Stimulated activated CD4-positive, alpha-beta T cell treated with anti-CD3 and anti-CD28 coated beads, Interleukin-4, amount 100 ng/mL, for 4 hours (primary cell): ENCODE results near the gene ARL11.
"Not testable (repeated sequence)": the region's sequence is repeated elsewhere in the genome, so short reads cannot be mapped to it uniquely, and the experiment has no call there.

Source experiments
- DNase-seq, 2 experiments: peaks; one replicate each; pipeline ENCODE4 v3.0.0-alpha.2; 2020

Gene ARL11

GRCh38 chr13:49627831-49628652 is at the start of gene ARL11:
Gene ARL11, plus strand, starts transcription at chr13:49628507. Its CDS starts 1,941 bp downstream, at chr13:49630448.
- peak; percentile 45 to 50 for DNase-seq

DNA sequence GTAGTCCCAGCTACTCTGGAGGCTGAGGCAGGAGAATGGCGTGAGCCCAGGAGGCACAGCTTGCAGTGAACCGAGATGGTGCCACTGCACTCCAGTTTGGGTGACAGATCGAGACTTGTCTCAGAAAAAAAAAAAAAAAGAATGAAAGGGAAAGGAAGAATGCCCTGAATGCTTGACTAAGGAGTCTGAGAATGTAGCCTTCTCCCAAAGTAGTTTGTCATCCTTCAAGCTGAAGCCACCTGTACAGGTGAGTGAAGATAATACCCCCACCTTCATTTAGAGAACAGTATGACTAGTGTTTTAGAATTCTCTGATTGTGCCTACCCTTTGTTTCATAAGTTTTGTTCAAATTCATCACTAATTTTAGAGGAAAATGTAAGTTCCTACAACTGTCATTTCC is 48.8 kb upstream of the ARL11 start:
- DNase-seq = no peak

DNA sequence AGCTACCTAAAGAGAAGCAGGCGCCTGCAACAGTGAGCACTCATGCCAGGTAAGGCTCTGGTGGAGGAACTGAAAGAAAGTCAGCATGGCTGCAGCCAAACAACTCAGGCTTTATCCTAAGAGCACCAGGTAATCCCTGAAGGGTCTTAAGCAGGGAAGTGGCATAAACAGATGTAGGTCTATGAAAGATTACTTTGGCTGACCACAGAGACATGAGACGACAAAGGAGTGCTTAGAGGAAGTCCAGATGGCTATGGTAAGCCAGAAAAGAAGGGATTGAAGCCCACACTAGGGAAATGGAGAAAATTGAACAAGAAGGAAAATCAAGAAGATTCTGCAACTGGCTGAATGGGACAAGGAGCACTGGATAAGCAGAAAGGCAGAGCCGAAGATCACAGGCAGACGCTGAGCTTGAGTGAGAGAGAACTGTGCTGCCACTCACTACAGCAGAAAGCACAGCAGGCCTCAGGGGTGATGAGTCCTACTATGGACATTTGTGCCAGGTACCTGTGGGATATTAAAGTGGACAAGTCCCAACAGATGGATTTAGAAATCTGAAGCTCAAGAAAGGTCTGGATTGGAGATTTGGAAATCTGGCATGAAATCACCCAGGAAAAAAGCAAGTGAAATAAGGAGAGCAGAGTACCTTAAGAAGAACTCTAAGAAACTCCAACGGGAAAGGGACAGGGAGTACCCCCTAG is 47.2 kb upstream of the ARL11 start:
- no peak for DNase-seq

DNA sequence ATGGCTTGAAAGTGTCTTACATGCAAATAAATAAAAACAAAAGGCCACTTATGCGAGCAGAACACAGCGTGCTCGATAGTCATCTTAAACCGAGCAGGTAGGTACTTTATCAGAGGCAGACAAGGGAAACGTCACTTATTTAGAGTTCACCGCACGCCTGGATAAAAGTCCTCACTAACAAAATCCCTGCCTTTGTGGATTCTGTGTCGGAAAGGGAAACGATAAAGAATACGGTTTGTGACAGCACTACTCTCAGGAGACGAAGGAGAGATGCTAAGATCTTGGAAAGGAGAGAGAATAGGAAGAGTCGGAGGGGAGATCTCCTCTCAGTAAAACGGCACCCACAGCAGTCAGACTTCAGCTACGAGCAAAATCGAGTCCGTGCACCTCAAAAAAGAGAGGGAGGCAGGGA is 43.5 kb upstream of the ARL11 start:
- no peak for DNase-seq

- DNase-seq = peak; percentile 57 to 69
Measured at GRCh38 chr13:49585220-49586157, 42.8 kb upstream of the ARL11 start, which contains the start of gene RCBTB1. Gene RCBTB1, minus strand, starts transcription at chr13:49585558. Its CDS starts 18,279 bp downstream, at chr13:49567279.

DNA sequence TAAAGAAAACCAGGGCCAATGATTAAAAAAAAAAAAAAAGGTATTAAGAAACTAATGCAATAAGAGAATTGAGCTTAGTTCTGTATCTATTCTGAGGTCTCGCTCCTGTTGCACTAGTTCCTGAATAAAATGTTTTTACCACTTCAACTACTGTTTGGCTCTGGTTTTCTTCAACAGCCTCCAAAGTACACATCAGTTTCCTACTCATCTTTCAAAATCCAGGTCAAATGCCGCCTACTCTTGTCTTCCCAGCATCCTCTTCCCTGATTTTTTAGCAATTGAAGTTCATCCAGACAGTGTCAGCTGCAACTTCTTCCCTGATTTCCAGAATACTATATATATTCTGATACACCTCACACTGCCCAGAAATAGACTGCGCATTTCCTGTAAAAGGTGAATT is 41.6 kb upstream of the ARL11 start:
- no peak for DNase-seq

- no peak for DNase-seq
Measured at GRCh38 chr13:49587311-49587847, 40.9 kb upstream of the ARL11 start.

DNA sequence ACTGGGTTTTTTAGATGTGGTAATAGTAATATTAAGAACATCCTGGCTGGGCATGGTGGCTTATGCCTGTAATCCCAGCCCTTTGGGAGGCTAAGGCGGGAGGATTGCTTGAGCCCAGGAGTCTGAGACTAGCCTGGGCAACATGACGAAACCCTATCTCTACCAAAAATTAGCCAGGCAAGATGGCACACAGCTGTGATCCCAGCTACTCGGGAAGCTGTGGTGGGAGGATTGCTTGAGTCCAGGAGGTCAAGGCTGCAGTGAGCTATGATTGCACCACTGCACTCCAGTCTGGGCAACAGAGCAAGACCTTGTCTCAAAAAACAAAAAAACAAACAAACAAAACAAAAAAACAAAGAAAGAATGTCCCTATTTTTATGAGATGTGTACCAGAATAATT is 37.6 kb upstream of the ARL11 start:
- DNase-seq = not testable (repeated sequence)

GRCh38 chr13:49593876-49594275 is 34.4 kb upstream of the ARL11 start:
- not testable (repeated sequence) for DNase-seq

DNA sequence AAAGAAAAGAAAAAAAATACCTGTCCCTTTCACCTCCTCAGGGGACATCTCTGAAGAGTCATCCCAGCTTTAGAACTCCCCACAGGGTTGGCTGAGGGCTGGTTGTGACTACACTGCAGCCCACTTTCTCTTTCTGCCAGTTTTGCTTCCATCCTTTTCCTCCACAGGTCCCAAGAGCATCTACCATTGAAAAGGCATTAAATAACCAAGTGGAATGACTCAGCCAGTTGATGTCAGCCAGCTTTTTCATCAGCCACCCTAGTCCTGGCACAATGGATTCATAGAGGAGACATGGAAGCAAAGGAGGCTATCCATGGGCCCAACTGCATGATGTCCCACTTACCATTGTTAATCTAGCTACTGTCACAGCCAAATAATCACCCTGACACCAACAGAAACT is 33.7 kb upstream of the ARL11 start:
- no peak for DNase-seq

GRCh38 chr13:49596221-49596620 is 32.1 kb upstream of the ARL11 start:
- no peak for DNase-seq

- no peak for DNase-seq
Measured at GRCh38 chr13:49597043-49597641, 31.2 kb upstream of the ARL11 start.

- DNase-seq = no peak
Measured at GRCh38 chr13:49602005-49602404, 26.3 kb upstream of the ARL11 start.

GRCh38 chr13:49602615-49603014 is 25.7 kb upstream of the ARL11 start:
- not testable (repeated sequence) for DNase-seq

DNA sequence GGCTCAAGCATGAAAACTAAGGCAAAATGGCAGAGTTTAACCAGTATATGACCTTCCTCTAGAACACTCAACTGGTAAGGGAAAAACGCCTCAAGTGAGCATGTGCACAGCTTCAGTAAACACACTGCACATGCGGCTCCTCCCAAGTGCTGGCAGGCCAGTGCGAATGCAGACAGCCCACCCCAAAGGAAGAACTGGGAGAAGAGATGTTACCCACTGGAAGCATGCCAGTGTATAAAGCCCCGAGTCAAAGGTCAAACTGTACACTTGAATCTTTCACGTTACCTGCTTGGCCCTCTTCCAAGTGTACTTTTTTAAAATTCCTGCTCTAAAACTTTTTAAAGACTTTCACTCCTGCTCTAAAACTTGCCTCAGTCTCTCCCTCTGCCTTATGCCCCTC is 23.7 kb upstream of the ARL11 start:
- DNase-seq = no peak

DNA sequence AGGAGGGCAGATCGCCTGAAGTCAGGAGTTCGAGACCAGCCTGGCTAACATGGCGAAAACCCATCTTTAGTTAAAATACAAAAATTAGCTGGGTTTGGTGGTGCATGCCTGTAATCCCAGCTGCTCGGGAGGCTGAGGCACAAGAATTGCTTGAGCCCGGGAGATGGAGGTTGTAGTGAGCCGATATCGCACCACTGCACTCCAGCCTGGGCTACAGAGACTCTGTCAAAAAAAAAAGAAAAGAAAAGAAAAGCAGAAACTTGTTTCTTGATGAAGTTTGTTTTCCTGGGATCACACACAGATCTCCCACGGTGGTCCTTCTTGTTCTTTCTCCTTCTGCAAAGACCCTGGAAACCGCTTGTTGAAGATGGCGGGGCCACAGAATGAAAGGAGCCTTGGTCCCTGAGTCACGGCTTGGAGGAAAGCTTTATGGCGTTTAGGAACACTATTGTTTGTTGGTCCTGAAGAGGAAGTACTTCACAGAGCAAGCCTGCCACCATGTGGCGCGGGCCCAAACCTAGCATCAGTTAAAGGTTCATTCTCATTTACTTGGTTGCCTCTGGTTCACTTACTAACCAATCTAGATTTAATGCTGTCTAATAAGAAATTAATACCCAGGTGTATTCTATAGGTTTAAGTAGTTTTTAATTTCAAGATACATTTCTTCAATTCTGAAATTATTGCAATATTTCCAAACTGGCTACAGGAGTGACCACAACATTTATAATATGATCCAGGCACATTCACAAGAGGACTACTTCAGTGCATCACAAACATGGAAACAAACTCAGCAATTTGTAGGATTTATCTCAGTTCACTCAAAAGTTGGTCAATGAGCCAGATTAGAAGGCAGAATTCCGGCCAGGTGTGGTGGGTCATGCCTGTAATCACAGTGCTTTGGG is 21.3 kb upstream of the ARL11 start:
- DNase-seq = peak; percentile 76 to 80

- DNase-seq = no peak
Measured at GRCh38 chr13:49607761-49608160, 20.5 kb upstream of the ARL11 start.

DNA sequence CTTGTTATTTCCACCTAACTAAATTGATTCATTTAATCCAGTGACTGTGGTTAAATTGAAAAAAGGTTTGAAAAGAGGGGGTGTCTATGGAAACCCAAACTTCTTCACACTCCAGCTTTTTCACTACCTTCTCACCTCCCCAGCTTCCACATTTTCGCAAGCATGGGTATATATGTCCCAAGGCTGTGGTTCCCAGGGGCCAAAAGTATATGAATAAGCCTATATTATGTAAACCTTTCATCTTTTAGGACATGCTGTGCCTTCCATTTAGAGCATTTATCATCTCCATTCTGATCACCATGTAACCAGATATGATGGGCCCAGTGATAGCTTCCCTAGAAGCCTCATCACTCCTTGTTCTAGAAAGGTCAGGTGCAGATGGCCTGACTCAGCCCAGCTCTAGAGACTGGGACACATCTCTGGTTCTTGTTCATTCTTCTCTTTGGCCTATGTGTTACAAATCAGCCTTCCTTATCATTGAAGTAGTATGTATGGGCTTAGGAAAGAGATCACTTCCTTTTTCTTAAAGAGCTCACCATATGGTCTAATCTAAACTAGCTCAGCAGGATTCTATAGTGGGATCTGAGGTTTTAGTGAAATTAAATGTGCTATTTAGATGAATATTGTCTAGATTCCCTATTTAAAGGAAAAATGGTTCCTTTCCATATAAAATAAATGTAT is 19.5 kb upstream of the ARL11 start:
- no peak for DNase-seq

DNA sequence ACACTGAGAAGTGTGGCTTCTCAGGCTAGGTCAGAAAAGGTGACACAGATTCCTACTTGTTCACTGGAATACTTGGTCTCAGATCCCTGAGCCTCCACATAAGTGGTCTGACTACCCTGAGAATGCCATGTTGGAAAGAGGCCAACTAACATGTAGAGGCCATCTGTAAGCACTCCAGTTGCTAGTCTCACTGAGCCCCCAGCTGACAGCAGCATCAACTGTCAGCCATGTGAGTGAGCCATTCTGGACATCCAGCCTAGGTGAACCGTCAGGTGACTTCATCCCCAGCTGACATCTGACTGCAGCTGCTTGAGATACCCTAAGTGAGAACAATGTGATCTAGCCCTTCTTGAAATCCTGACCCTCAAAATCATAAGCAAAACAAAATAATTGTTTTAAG is 18.1 kb upstream of the ARL11 start:
- no peak for DNase-seq

DNA sequence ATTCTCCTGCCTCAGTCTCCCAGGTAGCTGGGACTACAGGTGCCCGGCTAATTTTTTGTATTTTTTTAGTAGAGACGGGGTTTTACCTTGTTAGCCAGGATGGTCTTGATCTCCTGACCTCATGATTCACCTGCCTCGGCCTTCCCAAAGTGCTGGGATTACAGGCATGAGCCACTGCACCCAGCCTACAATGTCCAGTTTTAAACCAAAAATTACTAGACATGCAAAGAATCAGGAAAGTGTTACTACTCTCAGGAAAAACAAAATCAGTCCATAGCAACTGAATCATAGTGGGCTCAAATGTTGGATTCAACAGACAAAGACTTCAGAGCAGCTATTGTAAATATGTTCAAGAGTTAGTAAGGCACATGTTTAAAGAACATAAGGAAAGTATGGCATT is 16.3 kb upstream of the ARL11 start:
- not testable (repeated sequence) for DNase-seq
